Renal cortex interstitium (tissue), 11 donors: Measurements from ENCODE around the gene CRYZL1. TPM values are rescaled to one million over a fixed set of nuclear protein-coding genes. Genes with fewer than 3 reads are reported as not detected.

Experiments used
- DNase-seq, 11 donors: peaks; one replicate each; pipeline ENCODE4 v3.0.0-alpha.2; 2013; ENCODE audit warnings: low read depth in 9 of 11, low spot score in 4 of 11; ENCODE audit errors: extremely low read depth in 1 of 11
- polyA plus RNA-seq, 3 donors: library from polyadenylated mRNA; unstranded; fragments of 120-200 nt; gene quantifications; one replicate each; pipeline ENCODE4 v1.2.1, GENCODE V29; 2013; ENCODE audit not compliant: insufficient read length in 3 of 3

The CRYZL1 gene
- polyA plus RNA-seq, 3 donors: 59.2 to 74.0 (median 71.2) TPM

- DNase-seq: no peak
These were observed 89.2 kb downstream of the CRYZL1 start for GRCh38 chr21:33552093-33552998.

GRCh38 chr21:33551664-33552063 lies 89.9 kb downstream of the CRYZL1 start:
- DNase-seq: no peak

GRCh38 chr21:33550772-33551660 lies 90.5 kb downstream of the CRYZL1 start:
- DNase-seq: no peak

GRCh38 chr21:33549848-33550771 lies 91.4 kb downstream of the CRYZL1 start:
- DNase-seq: no peak

- DNase-seq: no peak
These were observed 95.5 kb downstream of the CRYZL1 start for GRCh38 chr21:33546086-33546485.

- DNase-seq: no peak
These were observed 96.9 kb downstream of the CRYZL1 start for GRCh38 chr21:33544451-33545195.

GRCh38 chr21:33543505-33544129 lies 97.9 kb downstream of the CRYZL1 start:
- peak in 5 of 11 donors; percentile 3 to 50 (median 45) for DNase-seq

GRCh38 chr21:33542640-33543504 lies 98.7 kb downstream of the CRYZL1 start, which contains the start of gene SON:
Gene SON (plus strand): TSS chr21:33543038. CDS start chr21:33543093, 55 bp downstream.
- DNase-seq: peak; percentile 93 to 99 (median 96)

GRCh38 chr21:33541756-33542639 lies 99.5 kb downstream of the CRYZL1 start, which contains the start of gene GART:
Gene GART (minus strand): TSS chr21:33542117. CDS start chr21:33539315, 2,802 bp downstream.
- DNase-seq: peak; percentile 46 to 78 (median 72)

GRCh38 chr21:33541105-33541711 lies 100.3 kb downstream of the CRYZL1 start:
- DNase-seq: peak in 1 of 11 donors; percentile 2

- DNase-seq: no peak
These were observed 100.8 kb downstream of the CRYZL1 start for GRCh38 chr21:33540711-33541104.

- DNase-seq: no peak
These were observed 101.9 kb downstream of the CRYZL1 start for GRCh38 chr21:33539616-33540015.
